Left lung (tissue), 10 donors: ENCODE measurements around the gene MFGE8. TPM values are rescaled to one million over a fixed set of nuclear protein-coding genes. Genes with fewer than 3 reads are reported as not detected.

Experiments
- ATAC-seq: fragments of 200-7000 bp; cut with Tn5 transposase; one replicate; pipeline ENCODE4 v1.9.1; 2020; ENCODE audit warnings: moderate library complexity
- DNase-seq, 4 donors: peaks; one replicate each; pipeline ENCODE4 v3.0.0-alpha.2; 2013 to 2020
- H3K27ac ChIP-seq, 2 donors: fragments of 200-600 bp; sonication (generic) in 1 of 2; one replicate each; pipeline versions ENCODE4 v1.5.0 to v1.8.0; 2020 to 2021
- H3K27me3 ChIP-seq, 2 donors: fragments of 200-600 bp; sonication (generic) in 1 of 2; one replicate each; pipeline versions ENCODE4 v1.5.0 to v1.8.0; 2020 to 2021
- H3K36me3 ChIP-seq, 2 donors: fragments of 200-600 bp; sonication (generic) in 1 of 2; one replicate each; pipeline versions ENCODE4 v1.5.0 to v1.8.0; 2020 to 2021
- H3K4me1 ChIP-seq, 2 donors: fragments of 200-600 bp; one replicate each; pipeline ENCODE4 v1.8.0; 2021
- H3K4me3 ChIP-seq, 2 donors: fragments of 200-600 bp; sonication (generic) in 1 of 2; one replicate each; pipeline versions ENCODE4 v1.5.0 to v1.8.0; 2020 to 2021; ENCODE audit warnings: mild to moderate bottlenecking in 1 of 2
- H3K9me3 ChIP-seq, 2 donors: fragments of 200-600 bp; sonication (generic) in 1 of 2; one replicate each; pipeline versions ENCODE4 v1.5.0 to v1.8.0; 2020 to 2021
- CTCF ChIP-seq, 2 donors: fragments of 200-600 bp; sonication (generic) in 1 of 2; IDR thresholded peaks; one replicate each; pipeline versions ENCODE4 v1.5.0 to v1.8.0; 2021; ENCODE audit warnings: antibody characterized with exemption in 2 of 2
- intact Hi-C, 2 donors: fragments of 100-400 bp; cut with DNase I; formaldehyde crosslinking; loops; one replicate each; pipeline versions ENCODE4 v1.11.2 to v1.14.2; 2022
- polyA plus RNA-seq, 6 donors: library from polyadenylated mRNA; unstranded; fragments of 120-200 nt; gene quantifications; one replicate each; pipeline ENCODE4 v1.2.1, GENCODE V29; 2013; ENCODE audit not compliant: insufficient read length in 6 of 6
- total RNA-seq, 2 donors: library from RNA; stranded (reverse); fragmentation: NEBNext Ultra II Directional; extraction: Animal tissue kit (Norgen Biotek cat#: 25700); gene quantifications; one replicate each; pipeline ENCODE4 v1.2.1, GENCODE V29; 2021
- donor health status: DM: no; HTN: yes; CAD: no.
- donor health status: DM: no; HTN: no; CAD: no.

The MFGE8 gene
- total and polyA plus RNA-seq, 8 donors: 103 to 150 (median 133) TPM

- Histone ChIP-seq H3K27ac (no peak overlapping the region), H3K9me3 (no peaks in the 10 kb centered on the region), H3K4me1 (peaks cover 0 to 16% of the 10 kb centered on the region in 2 donors), H3K36me3 (peaks cover 0 to 23% of the 10 kb centered on the region in 2 donors), H3K27me3 (no peaks in the 10 kb centered on the region), H3K4me3 (no peak overlapping the region)
- peak in 1 of 4 donors; percentile 49 for DNase-seq
- TF ChIP-seq CTCF (IDR thresholded peaks at IDR 0.05): no peak
- no peak for ATAC-seq
- intact Hi-C loops: loop anchor here in 1 of 2 donors (10.0 kb wide), 2 partner anchors 108 to 268 kb away; no protein-coding TSS in a partner anchor
Observed at GRCh38 chr15:88906551-88906950, 6.6 kb downstream of the MFGE8 start.

- intact Hi-C loops: loop anchor here in 1 of 2 donors (10.0 kb wide), 2 partner anchors 109 to 269 kb away; no protein-coding TSS in a partner anchor
- peaks cover 0 to 23% of the 10 kb centered on the region in 2 donors for H3K36me3 ChIP-seq
- H3K27ac ChIP-seq: no peak overlapping the region
- no peaks in the 10 kb centered on the region for H3K9me3 ChIP-seq
- TF ChIP-seq CTCF (IDR thresholded peaks at IDR 0.05): no peak
- ATAC-seq (no peak), DNase-seq (no peak)
- H3K4me3 ChIP-seq: no peak overlapping the region
- peaks cover 0 to 12% of the 10 kb centered on the region in 2 donors for H3K4me1 ChIP-seq
- H3K27me3 ChIP-seq: no peaks in the 10 kb centered on the region
Observed at GRCh38 chr15:88906130-88906529, 7.0 kb downstream of the MFGE8 start.

- intact Hi-C loops: loop anchor here in 1 of 2 donors (10.0 kb wide), 2 partner anchors 109 to 269 kb away; no protein-coding TSS in a partner anchor
- ATAC-seq: no peak
- H3K4me1 ChIP-seq: peaks cover 0 to 10% of the 10 kb centered on the region in 2 donors
- H3K9me3 ChIP-seq: no peaks in the 10 kb centered on the region
- H3K27me3 ChIP-seq: no peaks in the 10 kb centered on the region
- H3K4me3 ChIP-seq: no peak overlapping the region
- peak in 1 of 4 donors; percentile 49 for DNase-seq
- no peak for TF ChIP-seq CTCF (IDR thresholded peaks at IDR 0.05)
- H3K27ac ChIP-seq: no peak overlapping the region
- peaks cover 0 to 24% of the 10 kb centered on the region in 2 donors for H3K36me3 ChIP-seq
Observed at GRCh38 chr15:88905576-88905975, 7.6 kb downstream of the MFGE8 start.

GRCh38 chr15:88904624-88905327, 8.4 kb downstream of the MFGE8 start:
- Histone ChIP-seq H3K27me3 (no peaks in the 10 kb centered on the region), H3K36me3 (peaks cover 0 to 24% of the 10 kb centered on the region in 2 donors), H3K27ac (no peak overlapping the region), H3K4me1 (peaks cover 0 to 10% of the 10 kb centered on the region in 2 donors), H3K4me3 (no peak overlapping the region), H3K9me3 (no peaks in the 10 kb centered on the region)
- ATAC-seq (peak; percentile 96), DNase-seq (peak in 3 of 4 donors; percentile 76 to 90 (median 82))
- intact Hi-C loops: loop anchor here in 1 of 2 donors (10.0 kb wide), 2 partner anchors 110 to 270 kb away; no protein-coding TSS in a partner anchor
- peak; percentile 99 for TF ChIP-seq CTCF (IDR thresholded peaks at IDR 0.05)

GRCh38 chr15:88904257-88904623, 8.9 kb downstream of the MFGE8 start:
- Histone ChIP-seq H3K27me3 (no peaks in the 10 kb centered on the region), H3K4me1 (peaks cover 0 to 10% of the 10 kb centered on the region in 2 donors), H3K9me3 (no peaks in the 10 kb centered on the region), H3K4me3 (no peak overlapping the region), H3K27ac (no peak overlapping the region), H3K36me3 (peaks cover 0 to 23% of the 10 kb centered on the region in 2 donors)
- ATAC-seq (no peak), DNase-seq (peak in 1 of 4 donors; percentile 14)
- intact Hi-C loops: loop anchor here in 1 of 2 donors (10.0 kb wide), 2 partner anchors 111 to 271 kb away; no protein-coding TSS in a partner anchor
- no peak for TF ChIP-seq CTCF (IDR thresholded peaks at IDR 0.05)
